Measurements from ENCODE around the gene INO80E.

- TF ChIP-seq MAX (IDR thresholded peaks at IDR 0.05; ENCODE audit: insufficient read depth, insufficient read length), result no peak
- TF ChIP-seq JUN (IDR thresholded peaks at IDR 0.05; ENCODE audit: borderline replicate concordance, insufficient read depth, insufficient read length, low read depth), result no peak
- TF ChIP-seq CTCF (IDR thresholded peaks at IDR 0.05; ENCODE audit: extremely low read depth in 1 of 2, insufficient read depth in 1 of 2, low read depth in 1 of 2, low read length in 2 of 2), result peak; percentile 75 to 80
- TF ChIP-seq POLR2A (IDR thresholded peaks at IDR 0.05; ENCODE audit: low read depth, low read length), result no peak
- no peak for TF ChIP-seq GATA2 (IDR thresholded peaks at IDR 0.05; ENCODE audit: insufficient read depth, insufficient read length, low read depth, low read length)
- TF ChIP-seq POLR2AphosphoS5 (IDR thresholded peaks at IDR 0.05; ENCODE audit: insufficient read depth, low read depth, low read length), result no peak
Measured at GRCh38 chr16:30032083-30032819, 36.2 kb downstream of the INO80E start.

All from endothelial cell of umbilical vein (primary cell).